Measurements from ENCODE around the gene TRO. TPM values are rescaled to one million over a fixed set of nuclear protein-coding genes. Genes with fewer than 3 reads are reported as not detected.

The TRO gene
- total and polyA plus RNA-seq, 5 donors from 2014 or later, result 0.17 to 0.47 (median 0.44) TPM; not detected in 2

DNA sequence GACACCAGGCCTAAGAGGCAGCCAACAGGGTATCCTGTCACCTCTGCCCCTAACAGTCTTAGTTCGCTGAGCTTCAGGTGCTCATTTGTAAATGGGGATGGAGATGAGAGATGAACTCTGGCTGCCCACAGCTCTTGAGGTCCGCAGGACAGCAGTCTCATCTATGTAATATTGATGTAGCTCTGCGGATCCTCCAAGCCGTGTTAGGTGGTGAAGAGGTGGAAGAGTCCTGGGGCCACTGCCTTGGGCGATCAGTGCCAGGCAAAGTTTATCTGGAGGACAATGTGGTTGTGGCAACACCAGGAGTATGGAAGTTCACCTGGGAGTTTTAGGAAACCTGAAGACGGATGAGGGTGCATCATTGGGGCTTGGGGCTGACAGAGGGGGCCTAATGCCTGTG lies 13.4 kb downstream of the TRO start:
- no peak overlapping the region for H3K4me3 ChIP-seq (ENCODE audit: low read depth, low read length)
- H3K4me1 ChIP-seq (ENCODE audit: control insufficient read depth, insufficient read depth, low read length, poor library complexity, severe bottlenecking), result no peaks in the 10 kb centered on the region
- Mint-ChIP-seq H3K27me3 (no peaks in the 10 kb centered on the region), H3K4me3 (no peak overlapping the region), H3K4me1 (no peaks in the 10 kb centered on the region), H3K9me3 (no peaks in the 10 kb centered on the region), H3K27ac (no peak overlapping the region), H3K36me3 (no peaks in the 10 kb centered on the region)
- H3K27ac ChIP-seq (ENCODE audit: insufficient read depth, low read length, poor library complexity, severe bottlenecking), result no peak overlapping the region
- H3K36me3 ChIP-seq (ENCODE audit: control insufficient read depth, insufficient read depth, low read length), result no peaks in the 10 kb centered on the region
- no peak for DNase-seq
- no peaks in the 10 kb centered on the region for H3K27me3 ChIP-seq (ENCODE audit: control insufficient read depth, insufficient read depth, low read length)
- H3K9me3 ChIP-seq (ENCODE audit: control insufficient read depth in 2 of 2, low read length in 2 of 2), result no peaks in the 10 kb centered on the region
- no peak for ATAC-seq (ENCODE audit: low read depth in 2 of 2)

DNA sequence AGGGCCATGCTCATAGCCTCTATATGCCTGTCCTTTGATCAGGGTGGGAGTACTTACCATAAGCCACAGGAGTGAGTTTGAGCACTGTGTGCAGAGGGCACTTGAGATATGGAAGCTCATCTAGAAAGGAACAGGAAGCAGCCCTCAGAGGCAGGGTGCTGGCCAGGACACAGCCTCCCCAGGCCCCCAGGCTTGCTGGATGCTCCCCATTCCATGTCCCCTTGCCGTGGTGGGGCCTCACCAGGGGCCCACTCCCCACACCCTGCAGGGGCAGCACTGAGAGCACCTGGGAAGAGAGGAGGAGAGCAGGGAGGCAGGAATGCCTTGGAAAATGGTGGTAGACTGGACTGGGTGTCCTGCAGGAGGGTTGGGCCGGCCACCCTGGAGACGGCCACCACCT lies 14.3 kb downstream of the TRO start:
- Histone ChIP-seq H3K9me3 (ENCODE audit: control insufficient read depth in 2 of 2, low read length in 2 of 2) (no peaks in the 10 kb centered on the region), H3K27me3 (ENCODE audit: control insufficient read depth, insufficient read depth, low read length) (no peaks in the 10 kb centered on the region), H3K4me1 (ENCODE audit: control insufficient read depth, insufficient read depth, low read length, poor library complexity, severe bottlenecking) (no peaks in the 10 kb centered on the region), H3K4me3 (ENCODE audit: low read depth, low read length) (no peak overlapping the region), H3K36me3 (ENCODE audit: control insufficient read depth, insufficient read depth, low read length) (no peaks in the 10 kb centered on the region), H3K27ac (ENCODE audit: insufficient read depth, low read length, poor library complexity, severe bottlenecking) (no peak overlapping the region)
- ATAC-seq (ENCODE audit: low read depth in 2 of 2) (no peak), DNase-seq (no peak)
- H3K9me3 Mint-ChIP-seq, result no peaks in the 10 kb centered on the region
- no peaks in the 10 kb centered on the region for H3K36me3 Mint-ChIP-seq
- H3K4me1 Mint-ChIP-seq, result no peaks in the 10 kb centered on the region
- H3K4me3 Mint-ChIP-seq, result no peak overlapping the region
- no peak overlapping the region for H3K27ac Mint-ChIP-seq
- H3K27me3 Mint-ChIP-seq, result no peaks in the 10 kb centered on the region

DNA sequence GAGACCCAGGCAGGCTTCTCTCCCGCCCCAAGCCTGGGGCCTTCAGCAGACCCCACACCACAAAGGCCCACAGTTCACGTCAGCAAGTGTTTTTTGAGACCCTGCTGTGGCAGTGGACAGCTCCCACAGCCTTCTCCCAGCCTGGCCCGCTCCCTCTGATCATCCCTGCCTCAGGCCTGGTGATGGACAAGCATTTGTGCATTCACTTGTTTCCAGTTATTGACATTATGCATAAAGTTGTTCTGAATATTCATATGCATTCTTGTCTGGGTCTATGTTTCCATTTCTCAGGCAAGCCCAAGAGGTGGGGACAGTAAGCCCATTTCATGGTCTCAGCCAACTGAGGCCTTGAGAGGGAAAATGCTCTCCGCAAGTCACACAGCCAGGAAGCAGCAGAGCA lies 14.7 kb downstream of the TRO start:
- Mint-ChIP-seq H3K4me3 (no peak overlapping the region), H3K36me3 (no peaks in the 10 kb centered on the region), H3K9me3 (peaks cover 0 to under 1% (median 0%) of the 10 kb centered on the region in 7 donors), H3K4me1 (no peaks in the 10 kb centered on the region), H3K27me3 (no peaks in the 10 kb centered on the region), H3K27ac (no peak overlapping the region)
- Histone ChIP-seq H3K27ac (ENCODE audit: insufficient read depth, low read length, poor library complexity, severe bottlenecking) (no peak overlapping the region), H3K36me3 (ENCODE audit: control insufficient read depth, insufficient read depth, low read length) (no peaks in the 10 kb centered on the region), H3K27me3 (ENCODE audit: control insufficient read depth, insufficient read depth, low read length) (no peaks in the 10 kb centered on the region), H3K4me3 (ENCODE audit: low read depth, low read length) (no peak overlapping the region), H3K4me1 (ENCODE audit: control insufficient read depth, insufficient read depth, low read length, poor library complexity, severe bottlenecking) (no peaks in the 10 kb centered on the region), H3K9me3 (ENCODE audit: control insufficient read depth in 2 of 2, low read length in 2 of 2) (no peaks in the 10 kb centered on the region)
- DNase-seq, result no peak
- no peak for ATAC-seq (ENCODE audit: low read depth in 2 of 2)

DNA sequence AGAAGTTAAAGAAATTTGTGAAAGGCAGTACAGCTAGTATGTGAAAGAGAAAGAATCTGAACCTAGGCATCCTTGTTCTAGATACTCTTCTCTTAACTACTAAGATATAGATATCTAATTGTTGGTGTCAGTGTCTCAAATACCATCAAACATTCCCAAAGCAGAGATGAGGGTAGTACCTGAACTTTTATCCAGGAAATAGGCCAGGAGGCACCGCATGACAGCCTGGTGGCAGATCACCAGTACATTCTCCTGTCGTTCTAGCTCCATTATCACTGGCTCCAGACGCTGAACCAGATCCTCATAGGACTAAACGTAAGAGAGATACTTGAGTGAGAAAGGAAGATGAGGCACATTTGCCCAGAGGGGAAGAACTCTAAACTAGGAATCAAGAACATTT lies 16.8 kb downstream of the TRO start:
- H3K27me3 ChIP-seq (ENCODE audit: control insufficient read depth, insufficient read depth, low read length), result no peaks in the 10 kb centered on the region
- no peak overlapping the region for H3K4me3 ChIP-seq (ENCODE audit: low read depth, low read length)
- H3K9me3 ChIP-seq (ENCODE audit: control insufficient read depth in 2 of 2, low read length in 2 of 2), result no peaks in the 10 kb centered on the region
- Mint-ChIP-seq H3K4me3 (no peak overlapping the region), H3K27me3 (no peaks in the 10 kb centered on the region), H3K4me1 (no peaks in the 10 kb centered on the region), H3K27ac (no peak overlapping the region), H3K36me3 (no peaks in the 10 kb centered on the region), H3K9me3 (peaks cover 0 to 2% (median 0%) of the 10 kb centered on the region in 7 donors)
- DNase-seq (no peak), ATAC-seq (ENCODE audit: low read depth in 2 of 2) (no peak)
- no peaks in the 10 kb centered on the region for H3K4me1 ChIP-seq (ENCODE audit: control insufficient read depth, insufficient read depth, low read length, poor library complexity, severe bottlenecking)
- no peaks in the 10 kb centered on the region for H3K36me3 ChIP-seq (ENCODE audit: control insufficient read depth, insufficient read depth, low read length)
- no peak overlapping the region for H3K27ac ChIP-seq (ENCODE audit: insufficient read depth, low read length, poor library complexity, severe bottlenecking)

DNA sequence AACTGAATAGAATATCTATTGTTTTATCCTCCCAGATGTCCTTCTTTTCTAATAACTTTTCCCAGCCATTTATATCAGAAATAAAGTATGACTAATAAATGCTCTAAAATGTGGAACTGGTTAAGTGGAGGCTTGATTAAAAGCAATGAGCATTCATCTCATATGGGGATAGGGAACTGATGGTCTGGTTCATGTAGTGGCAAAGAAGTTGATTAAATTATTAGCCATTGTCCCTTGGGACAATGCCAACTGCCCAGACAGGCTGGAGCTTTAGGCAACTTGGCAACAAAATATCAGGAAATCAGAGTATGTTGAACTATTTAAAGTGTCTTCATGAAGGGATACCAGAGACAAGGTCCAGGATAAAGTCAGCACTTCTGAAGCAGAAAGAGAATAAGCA lies 24.2 kb downstream of the TRO start:
- Mint-ChIP-seq H3K27me3 (no peaks in the 10 kb centered on the region), H3K9me3 (peaks cover 0 to 2% (median 0%) of the 10 kb centered on the region in 7 donors), H3K27ac (no peak overlapping the region), H3K36me3 (no peaks in the 10 kb centered on the region), H3K4me3 (no peak overlapping the region), H3K4me1 (no peaks in the 10 kb centered on the region)
- H3K9me3 ChIP-seq (ENCODE audit: control insufficient read depth in 2 of 2, low read length in 2 of 2), result no peaks in the 10 kb centered on the region
- H3K4me3 ChIP-seq (ENCODE audit: low read depth, low read length), result no peak overlapping the region
- DNase-seq (no peak), ATAC-seq (ENCODE audit: low read depth in 2 of 2) (no peak)
- no peaks in the 10 kb centered on the region for H3K4me1 ChIP-seq (ENCODE audit: control insufficient read depth, insufficient read depth, low read length, poor library complexity, severe bottlenecking)
- H3K27me3 ChIP-seq (ENCODE audit: control insufficient read depth, insufficient read depth, low read length), result no peaks in the 10 kb centered on the region
- no peak overlapping the region for H3K27ac ChIP-seq (ENCODE audit: insufficient read depth, low read length, poor library complexity, severe bottlenecking)
- no peaks in the 10 kb centered on the region for H3K36me3 ChIP-seq (ENCODE audit: control insufficient read depth, insufficient read depth, low read length)

DNA sequence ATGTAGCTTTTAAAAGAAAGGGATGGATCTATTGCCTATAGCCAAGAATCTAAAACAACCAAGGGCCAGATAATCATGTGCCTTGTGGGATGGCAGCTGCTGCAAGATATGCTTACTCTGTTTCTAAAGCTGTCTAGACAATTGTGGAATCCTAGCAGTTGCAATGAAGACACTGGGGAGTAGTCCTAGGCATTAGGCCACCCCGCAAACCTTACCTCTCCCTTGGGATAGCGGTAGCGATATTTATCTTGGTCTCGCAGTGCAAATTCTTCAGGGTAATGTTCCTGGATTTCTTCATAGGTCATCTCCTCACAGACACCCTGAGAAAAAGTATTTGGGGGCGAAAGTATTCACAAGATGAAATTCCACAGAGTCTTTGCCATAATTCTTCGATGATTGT lies 24.6 kb downstream of the TRO start:
- Mint-ChIP-seq H3K9me3 (peaks cover 0 to 2% (median 0%) of the 10 kb centered on the region in 7 donors), H3K4me1 (no peaks in the 10 kb centered on the region), H3K36me3 (no peaks in the 10 kb centered on the region), H3K27me3 (no peaks in the 10 kb centered on the region), H3K4me3 (no peak overlapping the region), H3K27ac (no peak overlapping the region)
- Histone ChIP-seq H3K27ac (ENCODE audit: insufficient read depth, low read length, poor library complexity, severe bottlenecking) (no peak overlapping the region), H3K27me3 (ENCODE audit: control insufficient read depth, insufficient read depth, low read length) (no peaks in the 10 kb centered on the region), H3K9me3 (ENCODE audit: control insufficient read depth in 2 of 2, low read length in 2 of 2) (no peaks in the 10 kb centered on the region), H3K4me3 (ENCODE audit: low read depth, low read length) (no peak overlapping the region), H3K4me1 (ENCODE audit: control insufficient read depth, insufficient read depth, low read length, poor library complexity, severe bottlenecking) (no peaks in the 10 kb centered on the region), H3K36me3 (ENCODE audit: control insufficient read depth, insufficient read depth, low read length) (no peaks in the 10 kb centered on the region)
- DNase-seq (no peak), ATAC-seq (ENCODE audit: low read depth in 2 of 2) (no peak)

DNA sequence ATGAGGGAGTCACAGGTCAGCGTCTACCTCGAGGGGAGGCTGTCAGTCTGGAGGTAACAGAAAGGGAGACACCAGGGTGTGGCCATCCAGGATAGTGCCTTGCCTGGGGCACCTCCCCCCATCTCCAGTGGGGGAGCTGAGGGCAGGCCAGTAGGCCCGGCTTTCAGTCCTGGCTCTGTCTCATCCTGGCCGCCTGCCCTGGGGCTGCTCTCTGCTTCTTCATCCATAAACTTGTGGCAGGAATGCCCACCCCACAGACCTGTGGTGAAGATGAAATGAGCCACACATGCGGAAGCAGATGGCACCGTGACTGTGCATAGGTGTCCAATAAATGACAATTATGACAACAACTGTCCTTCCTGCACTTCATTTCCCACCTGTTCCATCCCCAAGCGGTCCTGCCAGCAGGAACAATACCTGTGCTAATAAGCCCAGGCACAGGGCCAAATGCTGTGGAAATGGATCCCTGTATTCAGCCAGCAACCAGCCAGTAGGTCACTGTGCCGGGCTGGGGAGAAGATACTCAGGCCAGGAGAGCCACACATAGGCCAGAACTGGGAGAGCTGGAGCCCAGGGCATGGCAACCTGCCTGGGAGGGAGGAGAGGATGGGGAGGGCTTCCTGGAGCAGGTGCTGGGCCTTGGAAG lies 30.2 kb downstream of the TRO start:
- ATAC-seq (ENCODE audit: low read depth in 2 of 2) (no peak), DNase-seq (no peak)
- Histone ChIP-seq H3K27me3 (ENCODE audit: control insufficient read depth, insufficient read depth, low read length) (no peaks in the 10 kb centered on the region), H3K4me1 (ENCODE audit: control insufficient read depth, insufficient read depth, low read length, poor library complexity, severe bottlenecking) (no peaks in the 10 kb centered on the region), H3K4me3 (ENCODE audit: low read depth, low read length) (no peak overlapping the region), H3K36me3 (ENCODE audit: control insufficient read depth, insufficient read depth, low read length) (no peaks in the 10 kb centered on the region), H3K27ac (ENCODE audit: insufficient read depth, low read length, poor library complexity, severe bottlenecking) (no peak overlapping the region), H3K9me3 (ENCODE audit: control insufficient read depth in 2 of 2, low read length in 2 of 2) (no peaks in the 10 kb centered on the region)
- H3K27ac Mint-ChIP-seq, result no peak overlapping the region
- no peak overlapping the region for H3K4me3 Mint-ChIP-seq
- H3K36me3 Mint-ChIP-seq, result no peaks in the 10 kb centered on the region
- peaks cover 0 to 2% (median 0%) of the 10 kb centered on the region in 7 donors for H3K9me3 Mint-ChIP-seq
- H3K27me3 Mint-ChIP-seq, result no peaks in the 10 kb centered on the region
- H3K4me1 Mint-ChIP-seq, result no peaks in the 10 kb centered on the region

DNA sequence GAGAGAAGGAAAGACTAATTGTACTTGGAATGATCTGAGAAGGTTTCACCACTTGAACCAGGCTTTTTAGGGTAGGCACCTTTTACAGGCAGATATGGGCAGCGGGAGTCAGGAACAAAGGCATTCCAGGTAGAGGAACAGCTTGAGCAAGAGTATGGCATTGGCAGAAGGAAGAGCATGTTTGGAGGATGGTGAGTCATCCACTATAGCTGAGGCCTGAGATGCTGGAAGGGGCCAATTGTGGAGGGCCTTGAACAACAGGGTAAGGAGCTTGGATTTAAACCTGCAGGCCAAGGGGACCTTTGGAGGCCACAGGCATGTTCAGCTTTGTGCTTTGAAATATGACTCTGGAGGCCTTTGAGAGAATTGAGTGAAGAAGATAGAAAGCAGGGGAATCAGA lies 41.1 kb downstream of the TRO start:
- H3K27ac ChIP-seq (ENCODE audit: insufficient read depth, low read length, poor library complexity, severe bottlenecking), result no peak overlapping the region
- no peak overlapping the region for H3K27ac Mint-ChIP-seq
- H3K36me3 ChIP-seq (ENCODE audit: control insufficient read depth, insufficient read depth, low read length), result no peaks in the 10 kb centered on the region
- H3K9me3 ChIP-seq (ENCODE audit: control insufficient read depth in 2 of 2, low read length in 2 of 2), result no peaks in the 10 kb centered on the region
- no peaks in the 10 kb centered on the region for H3K4me1 ChIP-seq (ENCODE audit: control insufficient read depth, insufficient read depth, low read length, poor library complexity, severe bottlenecking)
- no peak overlapping the region for H3K4me3 Mint-ChIP-seq
- no peak for DNase-seq
- ATAC-seq (ENCODE audit: low read depth in 2 of 2), result no peak
- H3K27me3 ChIP-seq (ENCODE audit: control insufficient read depth, insufficient read depth, low read length), result no peaks in the 10 kb centered on the region
- H3K4me1 Mint-ChIP-seq, result peaks cover 0 to 8% (median 3%) of the 10 kb centered on the region in 4 donors
- peaks cover 9% of the 10 kb centered on the region for H3K27me3 Mint-ChIP-seq
- H3K4me3 ChIP-seq (ENCODE audit: low read depth, low read length), result no peak overlapping the region
- peaks cover 0 to 4% (median 0%) of the 10 kb centered on the region in 7 donors for H3K9me3 Mint-ChIP-seq
- H3K36me3 Mint-ChIP-seq, result no peaks in the 10 kb centered on the region

Data from CD4-positive, CD25-positive, alpha-beta regulatory T cell (primary cell).